GM12873 (cell line): ENCODE data around the gene KCNN4.

Experiments
- CTCF ChIP-seq: IDR thresholded peaks from 2 replicates; pipeline ENCODE4 v1.5.1; 2012; ENCODE audit warnings: low read depth, mild to moderate bottlenecking, moderate library complexity, low read length, control low read depth; ENCODE audit not compliant: insufficient read depth; ENCODE audit errors: missing control alignments

Gene KCNN4

GRCh38 chr19:43766755-43767043 is 14.1 kb downstream of the KCNN4 start:
- no peak for TF ChIP-seq CTCF

DNA sequence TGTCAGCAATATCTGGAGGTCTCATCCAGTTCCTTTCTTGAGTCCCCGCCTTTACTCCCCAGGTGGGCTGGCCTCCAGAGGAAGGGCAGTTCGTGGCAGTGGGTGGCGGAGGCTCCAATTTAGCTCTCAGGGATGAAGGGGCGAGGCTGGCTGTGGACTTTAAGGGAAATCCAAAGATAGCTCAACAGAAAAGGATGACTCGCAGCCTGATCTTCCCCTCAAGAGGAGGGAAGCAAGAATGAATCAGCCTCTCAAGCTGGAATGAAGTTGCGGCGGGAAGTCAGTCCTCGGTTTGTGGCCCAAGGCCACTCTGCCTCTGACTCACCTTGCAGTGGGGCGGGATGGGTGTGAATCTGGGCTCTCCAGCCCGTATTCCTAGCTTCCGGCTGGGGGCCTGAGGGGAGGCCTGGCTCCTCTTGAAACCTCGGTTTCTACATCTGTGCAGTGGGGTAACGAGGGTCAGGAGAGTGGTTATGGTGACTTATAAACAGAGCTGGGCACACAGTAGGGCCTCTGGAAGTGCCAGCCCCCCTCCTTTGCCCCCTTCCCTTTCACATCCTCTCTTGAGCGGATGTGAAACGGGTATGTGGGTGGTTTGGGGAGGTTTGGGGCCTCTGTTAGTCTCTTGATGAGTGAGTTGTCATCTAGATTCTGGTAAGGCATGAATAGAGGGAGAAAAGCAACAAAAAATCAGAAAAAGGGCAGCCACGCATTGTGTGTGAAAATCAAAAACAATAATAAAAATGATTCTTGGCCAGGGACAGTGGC is 15.5 kb downstream of the KCNN4 start:
- TF ChIP-seq CTCF = no peak

DNA sequence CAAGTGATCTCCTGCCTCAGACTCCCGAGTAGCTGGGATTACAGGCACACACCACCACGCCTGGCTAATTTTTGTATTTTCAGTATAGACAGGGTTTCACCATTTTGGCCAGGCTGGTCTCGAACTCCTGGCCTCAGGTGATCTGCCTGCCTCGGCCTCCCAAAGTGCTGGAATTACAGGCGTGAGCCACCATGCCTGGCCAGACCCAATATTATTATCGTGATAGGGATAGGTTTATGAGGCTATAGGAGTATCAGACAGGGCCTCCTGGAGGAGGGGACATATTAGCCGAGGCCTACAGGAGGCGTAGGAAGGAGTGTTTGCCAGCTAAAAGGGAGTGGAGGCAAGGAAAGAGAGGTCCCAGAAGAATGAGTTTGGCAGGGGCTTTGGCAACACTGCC is 16.1 kb downstream of the KCNN4 start:
- peak; percentile 11 for TF ChIP-seq CTCF

- no peak for TF ChIP-seq CTCF
Observed at GRCh38 chr19:43763473-43763939, 17.3 kb downstream of the KCNN4 start.

- no peak for TF ChIP-seq CTCF
Observed at GRCh38 chr19:43762814-43763213, 18.0 kb downstream of the KCNN4 start.

DNA sequence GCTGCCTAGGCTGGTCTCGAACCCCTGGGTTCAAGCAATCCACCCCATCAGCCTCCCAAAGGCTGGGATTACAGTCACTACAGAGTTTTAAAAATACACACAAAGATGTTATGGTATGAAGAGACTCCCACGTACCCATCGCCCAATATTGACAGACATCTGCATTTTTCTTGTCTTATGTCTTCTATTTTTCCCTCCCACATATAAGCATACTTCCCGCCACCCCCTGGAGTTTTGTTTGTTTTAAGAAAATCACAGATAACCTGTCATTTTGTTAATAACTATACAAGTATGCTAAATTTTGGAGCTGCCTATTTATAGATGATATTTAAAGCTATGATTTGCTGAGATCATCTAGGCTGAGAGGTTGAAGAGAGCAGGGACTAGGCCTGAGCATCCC is 19.8 kb downstream of the KCNN4 start:
- no peak for TF ChIP-seq CTCF

DNA sequence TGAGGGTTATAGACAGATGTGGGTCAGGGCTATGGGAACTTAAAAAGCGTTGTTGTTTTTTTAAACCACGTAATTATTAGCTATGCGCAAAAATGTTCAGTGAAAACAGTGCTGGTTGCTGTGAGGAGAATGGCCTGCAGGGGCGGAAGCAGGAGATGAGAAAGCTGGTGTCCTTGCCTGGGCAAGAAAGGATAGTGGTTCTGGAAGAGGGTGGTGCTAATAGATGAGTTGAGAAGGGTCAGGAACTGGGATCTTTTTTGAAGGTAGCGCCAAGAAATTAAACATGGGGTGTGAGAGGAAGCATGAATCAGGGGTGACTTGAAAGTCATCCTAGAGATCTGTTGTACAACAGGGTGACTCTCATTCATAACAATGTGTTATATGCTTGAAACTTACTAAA is 21.3 kb downstream of the KCNN4 start:
- peak; percentile 62 for TF ChIP-seq CTCF
